HG03442 (cell line): ENCODE data around the gene CCDC116.
"Not testable (repeated sequence)": the region's sequence is repeated elsewhere in the genome, so short reads cannot be mapped to it uniquely, and the experiment has no call there.

ENCODE experiments used
- ATAC-seq: cut with Tn5 transposase; IDR thresholded peaks from one replicate; pipeline ENCODE4 v1.9.1; 2021; ENCODE audit warnings: mild to moderate bottlenecking, moderate library complexity; ENCODE audit not compliant: unreplicated experiment

The CCDC116 gene

GRCh38 chr22:21609556-21610157, 22.9 kb upstream of the CCDC116 start:
- ATAC-seq: not testable (repeated sequence)

GRCh38 chr22:21611210-21611977, 21.2 kb upstream of the CCDC116 start:
- no peak for ATAC-seq

- no peak for ATAC-seq
These were observed 19.7 kb upstream of the CCDC116 start for GRCh38 chr22:21612858-21613257.

- no peak for ATAC-seq
These were observed 18.9 kb upstream of the CCDC116 start for GRCh38 chr22:21613553-21614233.

- ATAC-seq: no peak
These were observed 16.8 kb upstream of the CCDC116 start for GRCh38 chr22:21615731-21616130.

GRCh38 chr22:21617337-21617736, 15.2 kb upstream of the CCDC116 start:
- not testable (repeated sequence) for ATAC-seq

- no peak for ATAC-seq
These were observed 11.5 kb upstream of the CCDC116 start for GRCh38 chr22:21621025-21621424.

- no peak for ATAC-seq
These were observed 10.3 kb upstream of the CCDC116 start for GRCh38 chr22:21622011-21622918.

GRCh38 chr22:21622919-21623647, 9.5 kb upstream of the CCDC116 start:
- ATAC-seq: no peak

GRCh38 chr22:21623648-21623970, 9.0 kb upstream of the CCDC116 start:
- no peak for ATAC-seq

- no peak for ATAC-seq
These were observed 8.3 kb upstream of the CCDC116 start for GRCh38 chr22:21624120-21624879.

GRCh38 chr22:21624880-21625791, 7.4 kb upstream of the CCDC116 start:
- no peak for ATAC-seq

- no peak for ATAC-seq
These were observed 6.4 kb upstream of the CCDC116 start for GRCh38 chr22:21626073-21626734.

GRCh38 chr22:21626735-21627469, 5.7 kb upstream of the CCDC116 start:
- no peak for ATAC-seq

- ATAC-seq: no peak
These were observed 3.9 kb upstream of the CCDC116 start for GRCh38 chr22:21628386-21629254.
